ENCODE measurements around the gene POLR3B.

Gene POLR3B

GRCh38 chr12:106341086-106341877 is 16.3 kb upstream of the POLR3B start:
- Histone ChIP-seq H3K27ac (ENCODE audit: insufficient read depth, low read length, poor library complexity, severe bottlenecking) (no peak overlapping the region), H3K4me1 (ENCODE audit: control insufficient read depth, insufficient read depth, low read length, poor library complexity, severe bottlenecking) (no peaks in the 10 kb centered on the region), H3K27me3 (replicated peaks; ENCODE audit: control insufficient read depth, insufficient read depth, low read length, poor library complexity, severe bottlenecking) (no peaks in the 10 kb centered on the region), H3K9me3 (ENCODE audit: control insufficient read depth, low read length) (no peaks in the 10 kb centered on the region), H3K4me3 (ENCODE audit: insufficient read depth, low read depth, low read length, poor library complexity, severe bottlenecking) (no peak overlapping the region), H3K36me3 (ENCODE audit: control insufficient read depth, insufficient read depth, low read length) (peaks cover 33% of the 10 kb centered on the region)
- no peak for DNase-seq

- Histone ChIP-seq H3K36me3 (ENCODE audit: control insufficient read depth, insufficient read depth, low read length) (peaks cover 39% of the 10 kb centered on the region), H3K4me1 (ENCODE audit: control insufficient read depth, insufficient read depth, low read length, poor library complexity, severe bottlenecking) (no peaks in the 10 kb centered on the region), H3K27ac (ENCODE audit: insufficient read depth, low read length, poor library complexity, severe bottlenecking) (no peak overlapping the region), H3K4me3 (ENCODE audit: insufficient read depth, low read depth, low read length, poor library complexity, severe bottlenecking) (no peak overlapping the region), H3K27me3 (replicated peaks; ENCODE audit: control insufficient read depth, insufficient read depth, low read length, poor library complexity, severe bottlenecking) (no peaks in the 10 kb centered on the region), H3K9me3 (ENCODE audit: control insufficient read depth, low read length) (no peaks in the 10 kb centered on the region)
- no peak for DNase-seq
These were observed 14.9 kb upstream of the POLR3B start for GRCh38 chr12:106342397-106343213.

DNA sequence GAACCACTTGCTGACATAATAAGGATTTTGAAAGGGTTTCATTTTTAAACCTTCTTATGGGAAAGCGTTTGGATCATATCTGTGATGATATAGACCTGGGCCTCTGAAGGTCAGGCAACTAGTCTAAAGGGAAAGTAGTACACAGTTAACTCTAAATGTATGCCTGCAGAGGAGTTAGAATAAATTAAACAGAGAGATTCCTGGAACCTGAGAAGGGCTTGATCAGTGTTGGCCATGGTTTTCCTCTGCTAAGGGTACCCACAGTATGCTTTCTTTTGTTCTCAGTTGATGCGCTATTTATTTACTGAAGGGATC is 14.4 kb upstream of the POLR3B start:
- Histone ChIP-seq H3K4me1 (ENCODE audit: control insufficient read depth, insufficient read depth, low read length, poor library complexity, severe bottlenecking) (no peaks in the 10 kb centered on the region), H3K4me3 (ENCODE audit: insufficient read depth, low read depth, low read length, poor library complexity, severe bottlenecking) (no peak overlapping the region), H3K36me3 (ENCODE audit: control insufficient read depth, insufficient read depth, low read length) (peaks cover 41% of the 10 kb centered on the region), H3K27me3 (replicated peaks; ENCODE audit: control insufficient read depth, insufficient read depth, low read length, poor library complexity, severe bottlenecking) (no peaks in the 10 kb centered on the region), H3K27ac (ENCODE audit: insufficient read depth, low read length, poor library complexity, severe bottlenecking) (no peak overlapping the region), H3K9me3 (ENCODE audit: control insufficient read depth, low read length) (no peaks in the 10 kb centered on the region)
- no peak for DNase-seq

DNA sequence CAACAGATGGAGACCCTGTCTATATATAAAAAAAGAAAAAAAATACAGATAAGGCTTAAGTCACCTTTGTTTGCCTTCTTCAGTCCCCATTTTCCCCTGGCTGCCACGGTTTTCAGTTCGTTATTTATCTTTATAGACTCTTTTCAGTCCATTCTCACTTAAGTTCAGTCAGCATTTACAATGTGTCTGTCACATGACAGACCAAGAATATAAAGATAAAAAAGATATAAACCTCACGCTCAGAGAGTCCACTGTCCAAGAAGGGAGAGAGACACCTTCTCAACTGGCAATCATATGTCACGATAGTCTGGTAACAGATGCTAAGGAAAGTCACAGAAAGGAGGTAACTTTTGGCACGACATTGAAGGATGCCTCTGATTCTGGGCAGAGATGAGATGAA is 13.4 kb upstream of the POLR3B start:
- H3K4me3 ChIP-seq (ENCODE audit: insufficient read depth, low read depth, low read length, poor library complexity, severe bottlenecking): no peak overlapping the region
- no peaks in the 10 kb centered on the region for H3K9me3 ChIP-seq (ENCODE audit: control insufficient read depth, low read length)
- H3K27ac ChIP-seq (ENCODE audit: insufficient read depth, low read length, poor library complexity, severe bottlenecking): no peak overlapping the region
- no peaks in the 10 kb centered on the region for H3K4me1 ChIP-seq (ENCODE audit: control insufficient read depth, insufficient read depth, low read length, poor library complexity, severe bottlenecking)
- H3K36me3 ChIP-seq (ENCODE audit: control insufficient read depth, insufficient read depth, low read length): peaks cover 42% of the 10 kb centered on the region
- no peak for DNase-seq
- no peaks in the 10 kb centered on the region for H3K27me3 ChIP-seq (replicated peaks; ENCODE audit: control insufficient read depth, insufficient read depth, low read length, poor library complexity, severe bottlenecking)

GRCh38 chr12:106345746-106346145 is 11.8 kb upstream of the POLR3B start:
- Histone ChIP-seq H3K9me3 (ENCODE audit: control insufficient read depth, low read length) (no peaks in the 10 kb centered on the region), H3K27me3 (replicated peaks; ENCODE audit: control insufficient read depth, insufficient read depth, low read length, poor library complexity, severe bottlenecking) (no peaks in the 10 kb centered on the region), H3K4me3 (ENCODE audit: insufficient read depth, low read depth, low read length, poor library complexity, severe bottlenecking) (no peak overlapping the region), H3K36me3 (ENCODE audit: control insufficient read depth, insufficient read depth, low read length) (peaks cover 42% of the 10 kb centered on the region), H3K27ac (ENCODE audit: insufficient read depth, low read length, poor library complexity, severe bottlenecking) (no peak overlapping the region), H3K4me1 (ENCODE audit: control insufficient read depth, insufficient read depth, low read length, poor library complexity, severe bottlenecking) (no peaks in the 10 kb centered on the region)
- no peak for DNase-seq

DNA sequence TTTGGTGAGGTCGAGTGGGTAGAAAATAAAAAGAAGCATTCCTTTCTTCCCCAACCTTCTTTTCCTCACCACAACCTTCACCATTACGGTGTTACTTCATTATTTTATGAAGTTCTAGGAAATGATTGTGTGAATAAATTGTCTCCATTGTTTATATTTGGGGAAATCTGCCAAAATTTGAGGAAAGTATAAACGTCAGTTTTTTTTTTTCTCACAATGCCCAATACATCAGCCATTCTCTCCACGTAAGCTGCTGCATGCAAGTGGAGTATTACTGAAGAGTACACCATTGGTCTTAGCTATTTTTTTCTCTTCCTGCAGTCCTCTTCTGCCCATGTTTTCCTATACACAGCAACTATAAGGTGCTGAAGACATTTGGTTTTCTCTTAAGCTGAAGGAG is 9.1 kb upstream of the POLR3B start:
- no peak for DNase-seq
- Histone ChIP-seq H3K27ac (ENCODE audit: insufficient read depth, low read length, poor library complexity, severe bottlenecking) (no peak overlapping the region), H3K4me3 (ENCODE audit: insufficient read depth, low read depth, low read length, poor library complexity, severe bottlenecking) (no peak overlapping the region), H3K36me3 (ENCODE audit: control insufficient read depth, insufficient read depth, low read length) (peaks cover 20% of the 10 kb centered on the region), H3K27me3 (replicated peaks; ENCODE audit: control insufficient read depth, insufficient read depth, low read length, poor library complexity, severe bottlenecking) (no peaks in the 10 kb centered on the region), H3K9me3 (ENCODE audit: control insufficient read depth, low read length) (no peaks in the 10 kb centered on the region), H3K4me1 (ENCODE audit: control insufficient read depth, insufficient read depth, low read length, poor library complexity, severe bottlenecking) (no peaks in the 10 kb centered on the region)

DNA sequence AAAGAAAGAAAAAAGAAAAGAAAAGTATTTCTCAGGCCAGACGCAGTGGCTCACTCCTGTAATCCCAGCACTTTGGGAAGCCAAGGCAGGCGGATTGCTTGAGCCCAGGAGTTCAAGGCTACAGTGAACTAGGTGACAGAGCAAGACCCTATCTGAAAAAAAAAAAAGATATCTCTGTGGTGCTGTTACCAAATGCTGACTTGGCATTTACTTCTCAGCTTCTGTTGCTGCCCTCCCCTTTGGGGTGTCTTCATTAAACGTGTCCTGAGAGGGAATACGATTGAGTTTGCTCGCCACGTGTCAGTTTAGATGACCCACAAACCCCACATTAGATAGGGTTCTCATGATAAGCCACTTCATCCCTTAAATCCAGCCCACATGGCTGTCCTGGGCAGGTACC is 4.4 kb upstream of the POLR3B start:
- Histone ChIP-seq H3K9me3 (ENCODE audit: control insufficient read depth, low read length) (no peaks in the 10 kb centered on the region), H3K36me3 (ENCODE audit: control insufficient read depth, insufficient read depth, low read length) (peaks cover under 1% of the 10 kb centered on the region), H3K27ac (ENCODE audit: insufficient read depth, low read length, poor library complexity, severe bottlenecking) (no peak overlapping the region), H3K4me1 (ENCODE audit: control insufficient read depth, insufficient read depth, low read length, poor library complexity, severe bottlenecking) (no peaks in the 10 kb centered on the region), H3K27me3 (replicated peaks; ENCODE audit: control insufficient read depth, insufficient read depth, low read length, poor library complexity, severe bottlenecking) (no peaks in the 10 kb centered on the region), H3K4me3 (ENCODE audit: insufficient read depth, low read depth, low read length, poor library complexity, severe bottlenecking) (no peak overlapping the region)
- DNase-seq: no peak

DNA sequence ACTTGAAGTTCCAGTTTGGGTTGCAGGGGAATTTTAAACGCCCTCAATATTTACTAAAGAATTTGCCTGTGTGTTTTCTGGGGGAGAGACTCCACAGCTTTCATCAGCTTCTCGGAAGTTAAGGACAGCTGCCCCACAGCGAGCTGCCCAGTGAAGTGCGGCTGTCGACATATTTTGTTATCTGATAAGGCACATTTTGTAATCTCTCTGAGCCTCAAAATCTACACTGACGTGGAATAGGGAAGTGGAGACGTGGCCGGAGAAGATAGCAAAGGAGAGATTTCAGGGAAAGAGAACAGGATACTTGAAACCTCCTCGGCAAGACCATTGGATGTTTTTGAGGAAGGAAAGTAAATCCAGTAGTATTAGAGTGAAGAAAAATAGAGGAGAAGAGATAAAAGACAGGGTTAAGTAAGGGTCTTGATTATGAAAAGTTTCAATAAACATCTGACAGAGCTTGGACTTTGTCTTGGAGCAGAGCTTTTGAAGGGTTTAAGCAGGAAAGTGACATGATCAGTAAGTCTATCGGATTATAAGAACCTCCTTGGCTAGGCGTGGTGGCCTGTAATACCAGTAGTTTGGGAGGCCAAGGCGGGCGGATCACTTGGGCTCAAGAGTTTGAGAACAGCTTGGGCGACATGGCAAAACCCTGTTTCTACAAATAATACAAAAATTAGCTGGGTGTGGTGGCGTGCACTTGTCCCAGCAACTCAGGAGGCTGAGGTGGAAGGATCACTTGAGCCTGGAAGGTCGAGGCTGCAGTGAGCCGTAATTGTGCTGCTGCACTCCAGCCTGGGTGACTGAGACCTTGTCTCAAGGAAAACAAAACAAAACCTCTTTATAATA is 1.1 kb downstream of the POLR3B start:
- Histone ChIP-seq H3K9me3 (ENCODE audit: control insufficient read depth, low read length) (no peaks in the 10 kb centered on the region), H3K27me3 (replicated peaks; ENCODE audit: control insufficient read depth, insufficient read depth, low read length, poor library complexity, severe bottlenecking) (no peaks in the 10 kb centered on the region), H3K27ac (ENCODE audit: insufficient read depth, low read length, poor library complexity, severe bottlenecking) (peak overlapping the region; percentile 79), H3K36me3 (ENCODE audit: control insufficient read depth, insufficient read depth, low read length) (no peaks in the 10 kb centered on the region), H3K4me1 (ENCODE audit: control insufficient read depth, insufficient read depth, low read length, poor library complexity, severe bottlenecking) (peaks cover 7% of the 10 kb centered on the region), H3K4me3 (ENCODE audit: insufficient read depth, low read depth, low read length, poor library complexity, severe bottlenecking) (peak overlapping the region; percentile 84)
- DNase-seq: no peak

DNA sequence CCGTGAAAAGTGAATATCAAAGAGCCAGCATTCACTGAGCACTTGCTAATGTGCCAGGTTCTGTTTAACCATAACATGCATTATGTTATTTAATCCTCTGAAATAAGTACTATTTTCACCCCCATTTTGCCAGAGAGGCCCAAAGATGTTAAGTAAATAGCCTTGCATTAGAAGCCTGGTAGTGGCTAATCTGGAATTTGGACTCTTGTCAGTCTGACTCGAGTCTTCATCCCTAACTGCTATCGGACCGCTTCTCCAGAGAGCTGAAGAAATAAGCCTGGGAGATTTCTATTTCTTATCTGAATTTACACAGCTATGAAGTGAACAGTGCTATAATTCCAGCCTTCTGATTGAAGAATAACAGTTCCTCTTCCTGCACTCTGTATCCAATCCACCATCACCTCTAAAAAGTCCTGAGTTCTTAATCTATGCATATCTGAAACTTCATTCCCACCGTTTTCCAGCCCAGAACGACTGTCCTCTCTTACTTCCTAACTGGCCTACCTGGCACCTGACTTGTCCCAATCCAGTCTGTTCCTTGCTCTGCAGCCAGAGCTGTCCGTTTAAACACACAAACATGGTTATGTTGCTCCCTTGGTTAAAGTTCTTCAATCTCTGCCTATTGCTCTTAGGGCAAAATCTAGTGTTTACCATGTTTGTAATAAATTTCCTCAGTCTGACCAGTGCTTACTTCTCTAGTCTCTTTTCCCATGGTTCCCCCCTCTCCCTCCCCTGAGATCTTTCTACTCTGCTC is 2.3 kb downstream of the POLR3B start:
- H3K9me3 ChIP-seq (ENCODE audit: control insufficient read depth, low read length): no peaks in the 10 kb centered on the region
- no peak overlapping the region for H3K27ac ChIP-seq (ENCODE audit: insufficient read depth, low read length, poor library complexity, severe bottlenecking)
- no peaks in the 10 kb centered on the region for H3K27me3 ChIP-seq (replicated peaks; ENCODE audit: control insufficient read depth, insufficient read depth, low read length, poor library complexity, severe bottlenecking)
- no peaks in the 10 kb centered on the region for H3K36me3 ChIP-seq (ENCODE audit: control insufficient read depth, insufficient read depth, low read length)
- no peak for DNase-seq
- peaks cover 7% of the 10 kb centered on the region for H3K4me1 ChIP-seq (ENCODE audit: control insufficient read depth, insufficient read depth, low read length, poor library complexity, severe bottlenecking)
- no peak overlapping the region for H3K4me3 ChIP-seq (ENCODE audit: insufficient read depth, low read depth, low read length, poor library complexity, severe bottlenecking)

All from effector memory CD4-positive, alpha-beta T cell (primary cell).